Inflammatory macrophage treated with lipopolysaccharide for 4 hours (primary cell): ENCODE measurements around the gene CCNG2.

ENCODE experiments used
- DNase-seq: peaks from one replicate; pipeline ENCODE4 v3.0.0-alpha.2; 2020

The CCNG2 gene

DNA sequence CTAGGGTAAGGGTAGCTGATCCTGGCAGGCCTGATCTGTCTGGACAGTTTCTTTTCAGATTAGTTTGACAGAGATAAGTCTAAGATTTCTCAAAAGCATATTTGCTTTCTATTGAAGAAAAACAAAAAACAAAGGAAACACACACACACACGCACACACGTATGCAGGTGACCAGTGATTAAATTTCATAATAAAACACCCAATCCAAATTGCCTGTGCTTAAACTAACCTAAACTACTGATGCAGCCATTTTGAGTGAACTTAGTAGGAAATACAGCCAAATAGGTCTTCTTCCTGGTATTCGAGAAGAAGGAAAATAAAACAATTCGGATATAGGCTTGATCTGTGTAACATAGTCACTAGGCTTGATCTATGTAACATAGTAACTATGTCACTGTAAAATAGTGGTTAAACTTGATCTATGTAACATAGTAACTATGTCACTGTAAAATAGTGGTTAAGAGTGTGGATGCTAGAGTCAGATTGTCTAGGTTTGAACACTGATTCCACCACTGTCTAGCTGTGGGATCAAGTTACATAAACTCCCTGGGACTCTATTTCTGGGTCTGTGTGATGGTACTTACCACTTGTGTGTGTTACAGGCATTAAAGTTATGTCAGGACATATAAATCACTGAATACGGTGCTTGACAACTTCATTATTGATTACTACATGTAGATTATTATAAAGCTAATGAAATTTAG is 9.8 kb upstream of the CCNG2 start:
- DNase-seq: no peak

DNA sequence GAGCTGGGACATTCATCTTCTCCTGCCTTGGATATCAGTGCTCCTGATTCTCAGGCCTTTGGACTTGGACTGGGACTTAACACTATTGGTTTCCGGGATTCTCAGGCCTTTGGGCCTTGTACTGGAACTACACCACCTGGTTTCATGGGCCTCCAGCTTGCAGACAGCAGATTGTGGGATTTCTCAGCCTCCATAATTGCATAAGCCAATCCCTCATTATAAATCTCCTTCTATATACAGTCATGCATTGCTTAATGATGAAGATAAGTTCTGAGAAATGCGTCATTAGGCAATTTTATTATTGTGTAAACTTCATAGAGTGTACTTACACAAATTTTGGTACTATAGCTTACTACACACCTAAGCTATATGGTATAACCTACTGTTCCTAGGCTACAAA is 8.9 kb upstream of the CCNG2 start:
- DNase-seq: peak; percentile 85

DNA sequence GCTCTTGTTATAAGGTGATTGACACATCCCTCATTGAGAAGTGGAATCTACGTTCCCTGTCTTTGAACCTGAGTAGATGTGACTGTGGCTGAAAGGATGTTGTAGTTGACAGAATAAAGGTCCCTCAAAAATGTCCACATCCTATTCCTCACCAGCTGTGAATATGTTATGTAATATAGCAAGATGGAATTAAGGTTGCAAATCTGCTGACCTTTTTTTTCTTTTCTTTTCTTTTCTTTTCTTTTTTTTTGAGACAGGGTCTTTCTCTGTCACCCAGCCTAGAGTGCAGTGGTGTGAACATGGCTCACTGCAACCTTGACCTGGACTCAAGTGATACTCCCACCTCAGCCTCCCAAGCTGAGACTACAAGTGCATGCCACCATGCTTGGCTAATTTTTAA is 7.2 kb upstream of the CCNG2 start:
- no peak for DNase-seq

DNA sequence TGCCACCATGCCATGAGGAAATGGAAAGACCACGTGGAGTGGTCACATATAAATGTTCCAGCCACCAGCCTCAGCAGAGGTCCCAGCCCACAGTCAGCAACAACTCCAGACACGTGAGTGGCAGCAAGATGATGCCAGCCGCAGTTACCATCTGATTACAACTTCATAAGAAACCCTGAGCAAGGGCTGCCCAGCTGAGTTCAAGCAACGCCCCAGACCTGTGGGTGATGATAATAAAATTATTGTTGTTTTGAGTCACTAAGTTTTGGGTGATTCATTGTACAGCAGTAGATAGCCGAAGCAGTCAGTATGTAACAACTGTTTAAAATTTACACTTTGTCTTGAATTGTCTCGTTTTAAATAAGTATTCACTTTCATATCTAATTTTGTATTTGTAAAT is 5.8 kb upstream of the CCNG2 start:
- DNase-seq: no peak

DNA sequence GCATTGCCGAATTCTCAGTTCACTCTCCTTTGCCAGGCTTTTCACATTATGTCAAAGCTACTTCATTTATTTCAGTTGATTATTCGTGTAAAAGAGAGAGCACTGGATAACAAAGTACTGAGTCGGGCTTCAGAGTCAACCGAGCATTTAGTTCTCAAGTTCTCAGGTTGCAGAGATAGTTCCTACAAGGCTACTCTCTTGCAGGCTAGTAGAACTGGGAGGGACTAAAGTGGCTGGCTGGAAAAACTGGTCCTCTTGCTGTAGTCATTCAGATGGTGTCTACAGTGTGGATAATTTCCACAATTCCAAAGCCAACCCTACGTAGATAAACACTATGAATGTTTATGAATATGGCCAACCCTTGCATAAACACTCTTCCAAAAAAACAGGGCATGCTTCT is 4.6 kb upstream of the CCNG2 start:
- no peak for DNase-seq

DNA sequence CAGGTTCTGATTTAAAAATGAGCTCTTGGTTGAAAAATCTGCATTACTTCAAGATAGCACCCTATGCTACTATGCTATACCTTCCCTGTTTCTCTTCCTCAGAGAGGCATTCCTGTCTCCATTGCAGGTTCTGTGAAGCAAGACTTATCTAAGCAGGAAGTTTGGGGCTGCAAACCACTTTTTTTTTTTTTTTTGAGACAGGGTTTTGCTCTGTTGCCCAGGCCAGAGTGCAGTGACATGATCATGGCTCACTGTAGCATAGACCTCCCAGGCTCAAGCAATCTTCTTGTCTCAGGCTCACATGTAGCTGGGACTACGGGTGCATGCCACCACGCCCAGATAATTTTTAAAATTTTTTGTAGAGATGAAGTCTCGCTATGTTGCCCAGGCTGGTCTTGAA is 4.0 kb upstream of the CCNG2 start:
- DNase-seq: no peak

DNA sequence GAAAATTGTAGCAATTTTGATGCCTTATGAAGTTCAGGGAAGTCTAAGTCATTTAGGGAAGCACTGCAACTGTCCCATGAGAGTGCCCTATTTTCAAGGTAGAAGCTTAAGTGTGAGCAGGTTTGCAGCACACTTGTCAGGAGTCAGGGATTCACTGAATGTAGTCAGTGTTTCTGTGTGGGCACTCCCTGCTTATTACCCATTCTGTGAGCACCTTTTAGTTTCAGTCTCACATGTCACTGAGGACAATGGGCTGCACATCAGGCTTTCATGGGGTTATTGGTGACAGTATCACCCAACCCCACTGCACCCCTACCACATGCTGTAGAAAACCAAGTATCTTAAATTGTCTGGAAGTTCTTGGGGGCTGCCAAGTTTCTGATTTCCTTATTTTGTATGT is 2.9 kb upstream of the CCNG2 start:
- no peak for DNase-seq

DNA sequence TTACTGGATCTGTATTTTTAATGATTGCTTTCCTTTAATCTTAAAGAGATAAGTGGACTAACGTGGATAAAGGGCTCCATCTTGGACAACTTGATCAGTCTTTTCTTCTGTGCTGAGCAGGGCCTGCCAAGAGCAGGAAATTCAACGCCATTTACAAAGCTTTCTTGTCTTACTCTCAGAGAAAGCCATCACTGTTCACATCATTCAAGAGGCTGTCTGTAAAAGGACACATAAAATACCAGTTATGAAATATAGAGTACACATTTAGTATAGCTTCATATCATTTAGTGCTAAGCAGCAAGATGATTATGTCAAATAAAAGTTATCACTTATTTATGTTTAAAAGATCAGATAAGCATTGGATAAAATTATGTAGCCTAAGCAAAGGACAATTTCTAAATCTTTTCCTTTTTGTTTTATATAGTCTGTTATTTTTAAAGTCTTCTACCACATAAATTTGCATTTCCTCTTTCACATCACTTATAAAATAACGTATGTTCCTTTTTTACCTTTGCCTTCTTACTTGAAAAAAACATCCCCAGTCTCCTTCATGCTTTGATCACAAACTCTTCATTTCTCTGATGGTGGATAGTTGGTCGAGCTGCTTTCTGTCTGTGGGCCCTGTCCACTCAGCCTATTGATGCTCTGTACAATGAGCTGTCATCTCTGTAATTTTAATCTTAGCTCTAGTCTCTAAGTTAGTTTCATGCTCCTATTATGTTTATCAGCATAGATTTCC is 2.1 kb upstream of the CCNG2 start:
- no peak for DNase-seq

DNA sequence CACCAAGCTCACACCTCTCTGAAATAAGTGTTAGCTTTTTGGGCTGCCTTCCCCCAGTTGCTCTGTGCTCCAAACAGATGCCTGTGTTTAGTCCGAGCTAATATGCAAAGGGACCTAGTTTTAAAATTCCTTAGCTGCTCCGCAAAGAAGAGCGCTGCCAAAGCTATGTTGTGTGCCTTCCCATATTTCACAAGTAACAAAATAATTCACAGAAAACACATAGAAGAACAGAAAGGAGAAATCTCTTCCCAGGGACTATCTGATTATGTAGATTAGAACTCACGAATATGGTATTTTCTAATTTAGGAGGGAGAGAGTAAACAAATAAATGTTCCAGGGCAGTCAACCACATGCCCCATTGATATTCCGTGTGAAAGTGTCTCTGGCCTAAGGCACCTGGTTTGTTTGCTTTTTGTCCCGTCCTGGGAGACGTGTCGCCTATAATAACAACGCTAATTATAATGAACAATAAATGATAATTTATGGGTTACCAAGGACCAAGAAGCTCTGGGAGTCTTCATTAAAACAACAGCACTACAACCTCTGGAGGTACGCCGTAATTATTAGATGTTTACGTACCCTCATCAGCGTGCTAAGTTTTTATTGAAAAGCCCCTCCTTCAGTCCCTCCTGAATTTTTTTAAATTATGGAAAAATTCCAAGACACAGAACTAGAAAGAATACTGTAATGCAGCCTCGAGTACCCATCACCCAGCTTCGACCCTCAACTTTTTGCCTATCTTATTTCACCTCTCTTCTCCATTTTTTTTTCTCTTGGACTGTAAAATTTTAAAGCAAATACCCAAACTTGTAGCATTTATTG is 1.2 kb upstream of the CCNG2 start:
- DNase-seq: no peak

DNA sequence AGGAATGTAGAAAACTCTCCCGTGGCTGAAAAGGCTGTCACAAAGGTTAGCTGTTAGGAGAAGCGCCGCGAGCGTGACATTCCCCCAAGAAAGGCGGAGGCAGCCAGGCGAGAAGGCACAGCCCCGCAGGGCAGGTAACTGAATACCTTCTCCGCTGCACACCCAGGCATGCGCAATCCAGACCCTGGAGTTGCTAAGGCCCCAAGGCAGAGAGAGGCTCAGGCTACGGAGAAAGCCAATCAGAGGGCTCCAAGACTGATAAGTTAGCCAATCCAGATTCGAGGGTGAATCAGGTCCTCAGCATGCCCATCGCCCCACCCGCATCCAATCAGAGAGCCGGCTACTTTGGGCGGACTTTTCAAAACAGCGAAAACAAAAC is 485 bp upstream of the CCNG2 start:
- DNase-seq: peak; percentile 99

DNA sequence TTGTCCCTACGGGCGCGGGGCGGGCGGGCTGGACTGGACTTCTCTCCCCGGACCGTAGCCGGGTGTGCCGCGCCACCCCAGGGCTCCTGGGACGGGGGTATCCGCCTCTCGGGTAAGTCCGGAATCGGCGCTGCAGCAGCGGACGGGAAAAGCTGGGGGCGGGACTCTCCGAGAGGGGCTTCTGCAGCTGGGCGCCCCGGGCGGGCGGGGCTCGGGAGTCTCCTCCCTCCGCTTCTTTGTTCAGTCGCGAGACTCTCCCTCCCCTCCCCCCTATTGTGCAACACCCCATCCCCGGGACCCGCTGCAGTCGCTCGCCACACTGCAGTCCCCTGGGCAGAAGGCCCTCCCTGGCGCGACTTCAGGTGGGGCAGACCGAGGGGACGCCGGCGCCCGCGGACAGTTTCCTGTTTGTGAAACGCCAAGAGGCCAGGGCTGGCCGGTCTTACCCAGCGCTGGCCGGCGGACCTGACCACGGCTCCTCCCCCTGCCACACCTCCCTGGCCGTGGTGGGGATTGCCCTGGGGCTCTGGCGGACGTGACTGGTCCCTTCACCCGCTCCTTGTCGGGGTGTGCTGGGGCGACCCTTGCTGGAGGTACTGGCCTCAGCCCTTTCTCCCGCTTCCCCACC is 966 bp downstream of the CCNG2 start:
- peak; percentile 79 for DNase-seq

DNA sequence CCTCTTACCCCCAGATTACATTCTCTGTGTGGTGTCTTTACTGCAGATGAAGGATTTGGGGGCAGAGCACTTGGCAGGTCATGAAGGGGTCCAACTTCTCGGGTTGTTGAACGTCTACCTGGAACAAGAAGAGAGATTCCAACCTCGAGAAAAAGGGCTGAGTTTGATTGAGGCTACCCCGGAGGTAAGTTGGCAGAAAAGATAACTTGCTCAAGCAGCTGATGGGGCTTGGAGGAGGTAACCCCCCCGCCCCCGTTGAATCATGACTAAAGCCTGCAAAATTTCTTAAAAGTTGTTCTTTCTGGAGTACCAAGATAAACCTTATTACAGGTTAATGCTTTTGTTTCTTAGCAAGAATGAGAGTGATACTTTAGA is 1.5 kb downstream of the CCNG2 start:
- DNase-seq: no peak

DNA sequence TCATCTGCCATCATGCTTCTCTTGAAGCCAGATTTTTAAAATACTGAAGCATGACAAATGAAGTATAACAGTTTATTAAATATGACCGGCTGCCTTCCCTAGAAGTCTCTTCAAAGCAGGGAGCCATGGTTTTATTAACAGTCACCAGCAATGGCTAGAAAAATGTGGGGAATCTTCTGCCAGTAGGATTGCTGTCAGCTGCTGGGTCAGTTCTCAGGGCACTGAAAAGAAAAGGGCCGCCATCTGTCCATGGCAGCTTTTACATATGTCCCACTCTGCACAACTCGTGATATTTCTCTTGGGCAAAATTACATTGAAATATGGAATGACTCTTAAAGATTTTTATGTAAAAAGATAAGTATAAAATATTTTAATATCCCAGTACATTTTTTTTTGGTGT is 2.8 kb downstream of the CCNG2 start:
- no peak for DNase-seq

DNA sequence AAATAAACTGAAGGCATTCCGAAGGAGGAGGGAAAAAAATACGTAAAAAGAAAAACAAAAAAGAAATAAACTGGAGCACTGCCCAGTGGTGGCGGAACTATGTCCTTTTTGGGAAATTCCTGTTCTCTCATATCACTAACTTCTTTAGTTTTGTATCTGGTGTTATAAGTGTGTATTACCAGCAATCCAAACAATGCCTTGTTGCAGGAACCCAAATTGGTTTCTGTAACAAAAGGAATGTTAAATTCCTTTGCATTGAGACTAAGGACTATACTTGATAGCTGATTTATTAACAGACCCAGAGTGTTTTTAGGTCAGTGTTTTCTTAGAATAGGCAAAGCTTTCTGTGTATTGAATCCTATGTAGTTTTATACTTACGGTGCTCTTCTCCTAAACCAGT is 6.6 kb downstream of the CCNG2 start:
- no peak for DNase-seq

DNA sequence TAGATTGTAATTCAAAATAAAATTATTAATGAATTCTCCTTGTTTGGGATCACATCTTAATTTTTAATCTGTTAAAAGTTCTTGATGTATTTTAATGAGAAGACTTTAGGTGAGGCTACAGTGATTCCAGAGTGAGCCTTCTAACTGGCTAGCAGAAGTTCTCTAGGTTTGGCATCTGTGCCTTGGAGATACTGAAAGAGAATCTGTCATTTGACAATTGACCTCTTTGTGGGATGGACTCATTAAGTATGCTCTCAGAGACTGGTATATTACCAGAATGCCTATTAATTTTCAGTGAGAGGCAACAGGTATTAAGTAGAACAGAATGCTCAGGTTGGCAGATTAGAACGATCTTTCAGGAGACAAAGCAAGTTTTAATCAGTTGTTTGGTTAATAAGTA is 10.2 kb downstream of the CCNG2 start:
- DNase-seq: no peak

DNA sequence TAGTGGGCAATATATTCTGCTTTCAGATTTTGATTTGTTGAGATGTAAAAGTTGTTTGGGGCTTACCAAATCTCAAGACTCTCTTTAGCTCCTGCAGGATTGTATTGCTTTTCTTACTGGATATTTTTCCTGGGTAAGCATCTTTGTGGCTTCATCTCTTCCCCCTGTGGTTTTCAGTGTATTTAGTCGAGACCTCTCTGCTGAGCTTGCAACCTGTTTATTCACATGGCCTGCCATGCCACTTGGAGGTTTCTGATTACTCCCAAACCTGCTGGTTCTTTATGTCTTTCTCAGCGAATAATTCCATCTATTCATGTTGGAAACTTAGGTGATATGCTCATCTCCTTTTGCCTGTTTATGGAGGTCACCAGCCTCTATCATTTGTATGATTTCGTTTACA is 10.9 kb downstream of the CCNG2 start:
- no peak for DNase-seq

DNA sequence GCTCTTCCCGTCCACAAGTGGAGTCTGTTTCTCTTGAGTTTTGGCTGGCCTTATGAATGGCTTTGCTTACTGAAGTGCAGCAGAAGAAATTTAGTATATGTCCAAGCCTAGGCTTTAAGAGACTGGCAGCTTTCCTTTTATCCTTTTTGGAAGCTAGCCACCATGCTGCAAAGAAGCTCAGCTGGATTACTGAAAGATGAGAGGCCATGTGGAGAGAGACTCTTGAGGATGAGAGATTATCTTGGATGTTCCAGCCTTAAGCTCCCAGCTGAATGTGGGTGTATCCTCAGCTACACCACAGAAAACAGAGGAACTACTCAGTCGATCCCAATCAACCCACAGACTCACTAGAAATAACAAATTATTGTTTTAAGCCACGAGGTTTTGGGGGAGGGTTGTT is 12.5 kb downstream of the CCNG2 start:
- no peak for DNase-seq

DNA sequence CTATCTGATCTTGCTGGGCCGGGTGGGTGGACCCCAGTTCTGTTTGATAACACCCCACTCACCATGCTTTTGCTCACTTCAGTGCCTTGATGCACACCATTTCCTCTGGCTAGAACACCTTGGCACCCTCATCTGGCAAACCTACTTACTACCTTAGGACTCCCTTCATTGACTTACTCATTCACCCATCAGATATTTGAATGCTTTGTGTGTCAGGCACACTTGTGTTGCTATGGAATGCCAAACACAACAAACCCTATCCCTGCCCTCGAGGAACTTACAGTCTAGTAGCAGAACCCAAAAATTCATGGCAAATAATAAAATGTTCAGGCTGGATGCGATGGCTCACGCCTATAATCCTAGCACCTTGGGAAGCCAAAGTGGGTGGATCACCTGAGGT is 13.9 kb downstream of the CCNG2 start:
- DNase-seq: no peak

DNA sequence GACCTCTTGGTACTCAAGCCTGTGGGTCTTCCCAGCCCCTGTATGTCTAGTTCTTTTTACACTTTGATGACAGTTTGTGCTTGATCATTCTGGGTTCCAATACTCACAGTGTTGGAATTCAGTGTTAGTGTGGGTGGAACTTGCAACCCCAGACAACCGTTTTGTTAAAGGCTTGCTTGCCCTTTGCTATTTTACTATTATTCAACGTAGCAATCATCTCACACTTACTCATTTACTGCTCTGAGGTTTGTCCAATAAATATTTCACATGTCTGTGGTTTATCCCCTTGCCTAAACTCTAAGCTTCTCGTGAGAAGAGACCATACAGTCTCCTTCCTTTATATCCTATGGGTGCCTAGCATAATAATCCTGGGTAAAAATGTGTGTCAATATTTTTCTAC is 15.3 kb downstream of the CCNG2 start:
- DNase-seq: no peak

DNA sequence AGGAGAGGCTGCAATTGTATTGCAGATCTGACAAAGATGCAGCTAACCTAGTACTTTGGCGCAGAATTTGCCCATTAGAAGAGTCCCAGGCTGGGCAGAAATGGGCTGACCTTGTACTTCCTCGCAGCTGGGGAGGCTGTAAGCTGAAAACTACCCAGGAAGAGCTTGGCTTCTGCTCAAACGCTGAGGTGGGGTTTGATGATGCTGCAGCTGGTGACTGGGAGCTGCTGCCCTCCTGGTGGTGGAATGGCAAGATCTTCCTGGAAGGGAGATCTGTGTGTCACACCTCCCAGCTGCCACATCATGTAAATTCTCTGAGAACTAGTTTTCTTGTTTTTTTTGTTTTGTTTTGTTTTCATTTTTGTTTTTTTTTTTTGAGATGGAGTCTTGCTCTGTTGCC is 17.4 kb downstream of the CCNG2 start:
- DNase-seq: no peak

DNA sequence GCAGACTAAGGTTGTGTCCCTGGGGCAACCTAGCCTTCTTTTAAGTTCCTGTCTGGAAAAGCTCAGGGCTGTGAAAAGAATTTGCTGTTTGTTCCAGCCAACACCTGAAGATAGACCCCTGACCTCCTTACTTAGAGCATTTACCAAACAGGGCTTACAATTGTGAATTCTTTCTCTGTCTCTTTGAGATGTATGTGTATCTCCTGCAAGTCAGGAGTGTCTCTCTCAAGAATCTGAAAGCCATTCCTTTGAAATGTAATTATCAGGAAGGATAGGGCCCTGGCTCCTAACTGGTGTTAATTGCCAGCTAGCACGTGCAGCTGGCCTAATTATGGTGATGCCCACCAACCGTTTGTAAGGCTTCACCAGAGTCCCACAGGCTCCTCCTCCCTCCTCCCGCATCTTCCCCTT is 18.2 kb downstream of the CCNG2 start:
- no peak for DNase-seq

DNA sequence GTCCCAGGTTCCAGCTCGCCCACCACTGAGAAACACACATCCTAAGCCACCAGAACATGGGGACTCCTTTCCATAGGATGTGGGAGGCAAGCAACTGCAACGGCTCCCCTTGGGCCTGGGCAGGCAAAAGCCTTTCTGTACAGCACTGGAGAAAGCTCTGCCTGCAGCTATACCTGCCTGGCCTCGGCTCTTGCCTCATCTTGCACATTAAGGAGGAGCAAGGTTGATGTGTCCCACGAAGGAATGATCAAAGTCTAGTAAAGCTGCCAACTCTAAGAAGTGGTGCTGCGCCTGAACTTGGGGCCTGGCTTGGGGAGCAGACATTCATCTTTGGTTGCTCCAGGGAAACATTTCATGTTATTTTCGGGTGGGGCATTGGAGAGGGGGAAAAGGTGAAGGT is 19.6 kb downstream of the CCNG2 start:
- no peak for DNase-seq

DNA sequence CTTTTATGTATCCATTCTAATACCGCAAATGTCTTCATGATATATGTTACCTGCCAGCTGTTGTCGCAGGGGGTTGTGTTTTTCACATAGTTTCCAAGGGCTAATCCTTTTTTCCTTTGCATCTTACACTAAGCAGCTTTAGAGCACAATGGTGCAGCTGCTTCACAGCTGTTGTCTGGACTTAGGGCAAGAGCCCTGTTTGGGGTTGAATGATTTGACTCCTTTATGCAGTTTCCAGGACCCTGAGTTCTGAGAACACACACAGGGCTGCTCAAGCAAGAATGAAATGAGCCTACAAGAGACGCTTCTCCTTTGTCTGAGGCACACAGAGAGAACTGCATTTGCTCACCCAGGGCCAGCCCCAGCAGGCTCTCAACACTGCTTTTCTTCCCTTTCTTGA is 20.2 kb downstream of the CCNG2 start:
- no peak for DNase-seq

DNA sequence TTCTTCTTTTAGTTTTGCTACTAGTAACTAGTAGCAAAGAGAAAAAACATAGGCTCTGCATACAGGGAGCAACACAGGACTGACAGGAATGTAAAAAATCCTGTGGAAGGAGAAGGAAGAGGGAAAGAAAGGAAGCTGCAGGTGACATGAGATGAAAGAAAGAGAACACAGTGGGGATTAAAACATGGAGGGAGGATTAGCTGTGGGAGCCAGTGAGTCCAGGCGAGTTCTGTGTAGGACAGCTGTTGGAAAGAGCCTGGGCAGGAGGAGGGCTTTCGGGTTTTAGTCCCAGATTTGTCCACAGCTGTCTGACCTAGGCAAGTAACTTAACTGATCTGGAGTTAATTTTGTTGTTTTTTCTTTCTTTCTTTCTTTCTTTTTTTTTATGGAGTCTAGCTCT is 21.6 kb downstream of the CCNG2 start:
- DNase-seq: no peak
